DOHH2 (cell line): ENCODE measurements around the gene CNOT6.

ENCODE experiments used
- H3F3A ChIP-seq: fragments of 200-600 bp; sonication (generic), shearing (Covaris generic); 2 replicates; pipeline ENCODE4 v1.6.0; 2016; ENCODE audit warnings: antibody characterized with exemption, mild to moderate bottlenecking; ENCODE audit not compliant: control insufficient read depth, insufficient read depth
- H3K27ac ChIP-seq: fragments of 200-600 bp; sonication (generic); 2 replicates; pipeline ENCODE4 v1.5.1; 2014; ENCODE audit warnings: low read depth, mild to moderate bottlenecking, low read length, moderate library complexity
- H3K27me3 ChIP-seq: fragments of 200-600 bp; sonication (generic); 2 replicates; pipeline ENCODE4 v1.6.1; 2014; ENCODE audit warnings: mild to moderate bottlenecking, low read length, mixed read lengths; ENCODE audit not compliant: control insufficient read depth
- H3K36me3 ChIP-seq: fragments of 200-600 bp; sonication (generic); 2 replicates; pipeline ENCODE4 v1.6.1; 2014; ENCODE audit warnings: mild to moderate bottlenecking, low read length, moderate library complexity, mixed read lengths; ENCODE audit not compliant: control insufficient read depth
- H3K4me1 ChIP-seq: fragments of 200-600 bp; sonication (generic); 2 replicates; pipeline ENCODE4 v1.6.1; 2014; ENCODE audit warnings: mild to moderate bottlenecking, low read length, mixed read lengths; ENCODE audit not compliant: control insufficient read depth
- H3K4me2 ChIP-seq: fragments of 200-600 bp; sonication (generic); 2 replicates; pipeline ENCODE4 v1.6.0; 2014; ENCODE audit warnings: mild to moderate bottlenecking, low read length, moderate library complexity
- H3K4me3 ChIP-seq: fragments of 200-600 bp; sonication (generic); 2 replicates; pipeline ENCODE4 v1.5.1; 2014; ENCODE audit warnings: mild to moderate bottlenecking, low read length, mixed read lengths
- H3K79me2 ChIP-seq: fragments of 200-600 bp; sonication (generic); 2 replicates; pipeline ENCODE4 v1.6.1; 2014; ENCODE audit warnings: mild to moderate bottlenecking, low read length, mixed read lengths; ENCODE audit not compliant: control insufficient read depth
- H3K9me2 ChIP-seq: fragments of 200-600 bp; sonication (generic); replicated peaks from 2 replicates; pipeline ENCODE4 v1.6.1; 2014; ENCODE audit warnings: mild to moderate bottlenecking, low read length, mixed read lengths; ENCODE audit not compliant: control insufficient read depth
- H3K9me3 ChIP-seq: fragments of 200-600 bp; sonication (generic); 2 replicates; pipeline ENCODE4 v1.6.1; 2014; ENCODE audit warnings: antibody characterized with exemption, low read length, mixed read lengths; ENCODE audit not compliant: control insufficient read depth, insufficient read depth
- H4K20me1 ChIP-seq: fragments of 200-600 bp; sonication (generic); 2 replicates; pipeline ENCODE4 v1.6.0; 2014; ENCODE audit warnings: low read depth, mild to moderate bottlenecking, antibody characterized with exemption, low read length, moderate library complexity; ENCODE audit not compliant: control insufficient read depth, insufficient read depth
- CTCF ChIP-seq: fragments of 200-600 bp; sonication (generic); IDR thresholded peaks from one replicate; pipeline ENCODE4 v1.5.1; 2014; ENCODE audit warnings: antibody characterized with exemption, mild to moderate bottlenecking, low read depth, low read length; ENCODE audit not compliant: poor library complexity, severe bottlenecking
- EZH2phosphoT487 ChIP-seq: fragments of 200-600 bp; sonication (generic); IDR thresholded peaks from 2 replicates; pipeline ENCODE4 v1.6.1; 2017; ENCODE audit warnings: borderline replicate concordance, mild to moderate bottlenecking, antibody characterized with exemption, low read length, moderate library complexity, mixed read lengths

CNOT6 gene

GRCh38 chr5:180467989-180468731 is 26.0 kb upstream of the CNOT6 start:
- no peak for TF ChIP-seq CTCF
- Histone ChIP-seq H3F3A (no peaks in the 10 kb centered on the region), H3K9me3 (no peaks in the 10 kb centered on the region), H3K4me3 (no peak overlapping the region), H3K79me2 (no peaks in the 10 kb centered on the region), H3K36me3 (no peaks in the 10 kb centered on the region), H3K27ac (no peak overlapping the region), H3K4me2 (no peak overlapping the region), H3K9me2 (no peaks in the 10 kb centered on the region), H3K4me1 (no peaks in the 10 kb centered on the region), H3K27me3 (peaks cover 3% of the 10 kb centered on the region; the same call in 1 of the 2 replicates), H4K20me1 (no peaks in the 10 kb centered on the region)

- no peak overlapping the region for H3K4me2 ChIP-seq
- no peaks in the 10 kb centered on the region for H3K36me3 ChIP-seq
- H3K4me1 ChIP-seq = no peaks in the 10 kb centered on the region
- no peaks in the 10 kb centered on the region for H3F3A ChIP-seq
- H3K27ac ChIP-seq = no peak overlapping the region
- no peaks in the 10 kb centered on the region for H3K9me2 ChIP-seq
- TF ChIP-seq CTCF = no peak
- no peak for TF ChIP-seq EZH2phosphoT487
- H4K20me1 ChIP-seq = no peaks in the 10 kb centered on the region
- H3K79me2 ChIP-seq = no peaks in the 10 kb centered on the region
- H3K4me3 ChIP-seq = no peak overlapping the region
- H3K27me3 ChIP-seq = peaks cover 3% of the 10 kb centered on the region; the same call in 1 of the 2 replicates
- H3K9me3 ChIP-seq = no peaks in the 10 kb centered on the region
Measured at GRCh38 chr5:180468732-180469585, 25.2 kb upstream of the CNOT6 start.

GRCh38 chr5:180469586-180469865 is 24.7 kb upstream of the CNOT6 start:
- Histone ChIP-seq H4K20me1 (no peaks in the 10 kb centered on the region), H3K36me3 (no peaks in the 10 kb centered on the region), H3K9me2 (no peaks in the 10 kb centered on the region), H3K4me2 (no peak overlapping the region), H3K27me3 (peaks cover 3% of the 10 kb centered on the region), H3K27ac (no peak overlapping the region), H3K4me3 (no peak overlapping the region), H3K9me3 (no peaks in the 10 kb centered on the region), H3F3A (no peaks in the 10 kb centered on the region), H3K4me1 (no peaks in the 10 kb centered on the region), H3K79me2 (no peaks in the 10 kb centered on the region)
- TF ChIP-seq EZH2phosphoT487 = no peak
- TF ChIP-seq CTCF = no peak
